ENCODE results near the gene ZBTB26. TPM values are rescaled to one million over a fixed set of nuclear protein-coding genes. Genes with fewer than 3 reads are reported as not detected.

ZBTB26 gene
- total RNA-seq, 1 experiment from 2014 or later = 8.2 TPM

Small RNA genes within 50 kb of the gene (small RNA-seq; reads per million reads assigned to genes)
- 0 to 0.02 reads per million in 2 experiments for gene RNY1P15
- gene SNORD90 = 95.4 to 204 reads per million in 2 experiments

Other genes with a start within 250 kb of the ZBTB26 start
- not detected in 2 replicates for gene OR1L4, start 207.5 kb downstream of the ZBTB26 start, total RNA-seq (2014; rRNA removed; shearing (Covaris generic))
- gene OR1L6, start 189.2 kb downstream of the ZBTB26 start, total RNA-seq (2014; rRNA removed; shearing (Covaris generic)) = not detected in 2 replicates
- gene OR5C1, start 142.6 kb downstream of the ZBTB26 start, total RNA-seq (2014; rRNA removed; shearing (Covaris generic)) = not detected in 2 replicates
- not detected in 2 replicates for gene OR1K1, start 131.4 kb downstream of the ZBTB26 start, total RNA-seq (2014; rRNA removed; shearing (Covaris generic))
- gene PDCL, start 102.9 kb downstream of the ZBTB26 start, total RNA-seq (2014; rRNA removed; shearing (Covaris generic)) = 25.9 and 32.3 TPM in 2 replicates
- gene RC3H2, start 26.2 kb downstream of the ZBTB26 start, total RNA-seq (2014; rRNA removed; shearing (Covaris generic)) = 58.7 and 63.6 TPM in 2 replicates
- gene ZBTB6, start 18.2 kb downstream of the ZBTB26 start, total RNA-seq (2014; rRNA removed; shearing (Covaris generic)) = 17.0 and 19.8 TPM in 2 replicates
- gene RABGAP1, start 9.5 kb upstream of the ZBTB26 start, total RNA-seq (2014; rRNA removed; shearing (Covaris generic)) = 16.7 and 21.4 TPM in 2 replicates
- 0.20 and 0.49 TPM in 2 replicates for gene GPR21, start 102.2 kb upstream of the ZBTB26 start, total RNA-seq (2014; rRNA removed; shearing (Covaris generic))